NCI-H446 (cell line): ENCODE results near the gene WDR1.

Source experiments
- DNase-seq, 2 experiments: peaks; one replicate each; lab custom pipeline; 2025; lab: John Stamatoyannopoulos, UW

The WDR1 gene

DNA sequence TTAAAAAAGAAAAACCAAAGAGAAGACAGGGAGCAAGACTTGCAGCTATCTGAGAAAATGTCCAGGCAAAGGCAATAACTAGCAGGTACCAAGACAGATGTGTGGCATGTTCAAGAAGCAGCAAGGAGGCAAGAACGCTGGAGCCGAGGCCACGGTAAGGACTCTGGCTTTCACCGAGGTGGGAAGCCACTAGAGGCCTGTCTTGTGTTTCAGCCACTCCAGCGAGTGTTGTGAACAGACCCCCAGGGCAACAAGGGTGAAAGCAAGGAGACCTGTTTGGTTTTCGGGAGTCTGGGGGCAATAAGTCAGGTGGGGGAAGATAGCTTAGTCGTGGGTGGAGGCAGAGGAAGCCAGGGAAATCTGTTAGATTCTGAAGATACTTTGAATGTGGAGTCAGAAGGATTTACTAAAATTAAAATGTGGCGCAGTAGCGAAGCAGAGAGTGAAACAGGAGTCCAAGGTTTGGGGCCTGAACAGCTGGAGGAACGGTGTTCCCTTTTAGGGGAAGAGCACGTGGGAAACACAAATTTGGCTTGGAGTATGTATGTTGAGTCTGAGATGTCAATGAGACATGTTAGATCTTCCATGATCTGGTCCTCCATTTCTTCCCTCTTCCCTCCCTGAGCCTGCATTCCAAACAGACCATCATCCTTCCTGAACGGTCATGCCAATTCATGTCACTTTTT lies 3.1 kb downstream of the WDR1 start:
- DNase-seq = no peak

GRCh38 chr4:10112658-10113284 lies 3.8 kb downstream of the WDR1 start:
- DNase-seq = no peak

DNA sequence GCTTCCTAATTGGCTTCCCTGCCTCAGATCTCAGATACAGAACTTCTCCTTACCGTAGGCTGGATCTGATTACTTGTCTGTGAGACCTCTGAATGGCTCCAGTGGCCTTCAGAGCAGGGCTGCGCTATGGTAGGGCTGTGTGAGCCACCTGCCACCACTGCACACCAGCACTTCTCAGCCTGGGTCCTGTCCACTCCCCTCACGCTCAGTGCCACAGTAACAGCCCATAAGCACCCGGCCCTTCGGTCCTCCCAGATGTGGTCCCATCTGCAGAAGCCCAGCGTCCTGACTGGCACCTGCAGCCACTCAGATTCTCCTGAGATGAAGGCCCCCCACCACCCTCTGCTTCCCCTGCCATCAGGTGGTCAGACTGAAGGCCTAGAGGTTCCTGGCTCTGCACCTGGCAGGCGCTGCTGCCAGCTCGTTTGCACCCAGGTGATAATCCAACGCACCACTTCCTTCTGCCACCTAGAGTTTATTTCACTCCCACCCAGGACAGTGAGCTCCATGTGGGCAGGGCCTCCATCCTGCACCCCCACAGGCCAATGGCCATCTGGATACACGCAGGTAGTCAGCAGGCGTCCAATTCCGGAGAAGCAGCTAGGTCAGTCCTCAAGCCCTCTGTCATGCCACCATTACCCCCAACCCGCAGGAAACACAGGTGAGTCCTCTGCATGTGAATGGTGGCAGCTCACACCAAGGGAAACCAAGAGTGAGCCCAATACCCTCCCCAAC lies 5.4 kb downstream of the WDR1 start:
- DNase-seq = no peak

DNA sequence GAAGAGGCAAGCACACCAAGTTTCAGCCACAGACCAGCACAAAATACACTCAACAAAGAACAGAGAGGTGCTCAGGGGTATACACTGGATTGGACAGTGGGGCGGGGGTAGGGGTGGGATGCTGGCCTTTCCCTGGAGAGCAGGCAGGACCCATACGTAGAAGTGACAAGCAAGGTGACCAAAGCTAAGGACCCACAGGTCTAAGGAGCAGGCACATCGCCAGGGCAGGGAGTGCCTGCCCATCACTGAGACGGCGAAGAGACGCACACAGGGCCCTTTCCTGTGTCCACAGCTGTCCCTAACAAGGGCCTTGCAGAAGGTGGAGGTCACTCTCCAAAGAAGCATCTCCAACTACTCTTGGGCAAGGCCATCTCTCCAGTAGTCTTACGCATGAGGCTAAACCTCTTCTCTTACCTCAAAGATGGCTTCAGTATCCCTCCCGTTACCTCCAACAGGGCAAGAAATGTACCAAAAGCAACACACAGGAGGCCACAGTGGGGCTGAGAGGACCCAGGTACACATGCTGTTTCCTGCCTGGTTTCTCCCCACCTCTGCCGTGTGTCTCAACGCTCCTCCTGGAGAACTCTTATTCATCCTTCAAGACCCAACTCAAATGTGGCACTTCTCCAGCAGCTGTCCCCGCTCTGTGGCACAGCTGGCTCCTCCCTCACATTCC lies 6.5 kb downstream of the WDR1 start:
- no peak for DNase-seq

DNA sequence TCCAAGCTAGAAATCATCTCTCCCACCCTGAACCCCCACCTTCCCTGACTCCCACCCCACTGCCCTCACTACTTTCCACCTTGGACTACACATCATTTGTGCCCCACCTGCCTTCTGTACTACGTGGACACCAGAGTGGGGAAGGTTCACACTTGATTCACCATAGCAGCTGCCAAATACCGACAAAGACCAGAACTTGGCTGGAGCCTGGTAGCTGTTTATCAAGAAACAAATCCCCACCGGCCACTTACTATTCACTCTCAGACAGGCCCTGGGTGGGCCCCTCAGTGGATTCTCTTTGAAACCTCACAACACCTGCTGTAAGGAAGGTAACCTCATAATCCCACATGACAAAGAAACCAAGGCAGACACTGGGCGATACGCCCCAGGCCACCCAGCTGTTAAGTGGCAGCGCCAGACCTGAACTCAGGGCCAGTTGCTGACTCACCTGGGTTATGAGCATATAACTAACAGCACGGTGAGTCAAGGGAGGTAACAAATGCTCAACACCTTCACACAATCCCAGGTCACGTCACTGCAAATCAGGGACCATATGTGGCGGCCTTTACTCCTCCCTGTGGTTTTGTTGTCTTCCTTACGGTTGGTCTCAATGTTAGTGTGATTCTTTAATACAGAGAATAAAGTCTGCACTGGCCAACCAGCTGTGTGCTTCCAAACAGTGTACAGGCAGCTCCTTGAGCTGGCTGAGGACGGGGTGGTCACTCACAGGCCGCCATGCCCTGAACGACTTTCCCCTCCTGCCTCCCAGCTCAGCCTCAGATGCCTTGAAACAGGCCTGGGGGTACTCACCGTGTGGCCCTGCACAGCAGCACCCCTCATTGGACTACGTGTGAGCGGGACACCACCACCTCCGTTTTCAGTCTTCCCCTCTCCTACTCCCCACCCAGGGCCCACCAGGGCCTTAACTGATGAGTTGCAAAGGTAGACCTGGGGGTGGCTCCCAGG lies 7.5 kb downstream of the WDR1 start:
- no peak for DNase-seq

DNA sequence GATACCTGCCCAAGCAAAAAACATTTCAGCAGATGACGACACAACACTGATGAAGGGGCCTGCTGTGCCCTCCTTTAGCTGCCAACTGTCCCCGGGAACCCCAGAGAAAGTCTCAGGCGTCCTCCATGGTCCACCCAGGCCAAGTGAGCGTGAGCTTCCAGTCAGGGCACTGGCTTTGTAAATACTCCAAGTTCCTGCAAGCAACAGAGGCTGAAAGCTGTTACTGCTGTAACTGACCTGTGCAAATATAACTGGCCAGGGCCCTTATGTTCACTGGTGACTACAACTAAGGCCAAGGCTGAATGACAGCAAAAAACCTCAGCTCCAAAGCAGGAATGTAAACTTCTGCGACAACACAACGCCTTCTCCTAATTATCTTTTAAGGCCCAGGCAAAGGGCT lies 8.2 kb downstream of the WDR1 start:
- no peak for DNase-seq

DNA sequence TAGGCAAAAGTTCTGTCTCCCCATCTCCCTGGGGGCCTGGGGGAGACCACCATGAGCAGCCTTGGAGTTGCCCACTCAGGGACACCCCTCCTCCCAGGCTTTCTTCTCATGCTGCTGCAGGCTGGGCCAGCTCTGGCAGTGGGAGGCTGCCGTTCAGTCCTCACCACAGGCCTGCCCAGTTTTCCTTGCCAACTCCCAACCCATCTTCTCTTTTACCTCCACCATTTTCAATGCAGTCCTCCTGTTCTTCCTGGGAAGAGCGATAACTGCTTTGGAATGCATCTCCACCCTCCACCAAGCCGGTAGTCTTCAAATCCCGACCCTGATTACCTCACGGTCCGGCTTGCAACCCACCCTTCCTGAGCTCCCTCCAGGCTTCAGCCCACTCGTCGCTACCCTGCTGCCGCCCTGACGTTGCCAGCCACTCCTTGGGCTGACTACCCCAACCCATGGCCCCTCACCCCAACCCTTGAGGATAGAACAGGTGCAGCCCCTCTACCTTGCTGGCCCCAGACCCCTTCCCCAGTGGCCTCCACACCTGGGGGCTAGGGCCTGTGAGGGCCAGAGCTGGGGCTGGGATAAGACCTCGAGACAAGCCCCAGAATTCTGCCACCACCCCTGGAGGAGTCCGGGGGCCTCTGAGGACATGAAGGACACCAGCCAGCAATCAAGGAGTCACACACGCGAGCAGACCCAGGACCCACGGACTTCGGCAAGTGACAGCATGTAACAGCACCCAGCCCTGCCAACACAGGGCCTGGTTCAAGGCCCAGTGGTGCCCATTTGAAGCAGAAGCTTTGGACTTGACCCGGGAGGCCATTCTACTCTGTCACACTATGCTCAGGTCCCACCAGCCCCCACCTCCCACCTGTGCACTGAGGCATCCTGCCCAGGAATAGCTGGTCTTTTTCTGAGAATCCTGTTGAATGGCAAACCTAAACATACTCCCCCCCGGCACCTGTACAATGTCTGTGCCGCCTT lies 9.2 kb downstream of the WDR1 start:
- no peak for DNase-seq

- no peak for DNase-seq
Observed at GRCh38 chr4:10106421-10107039, 10.1 kb downstream of the WDR1 start.

GRCh38 chr4:10105920-10106319 lies 10.7 kb downstream of the WDR1 start:
- DNase-seq = no peak

GRCh38 chr4:10105421-10105820 lies 11.2 kb downstream of the WDR1 start:
- no peak for DNase-seq

GRCh38 chr4:10104991-10105276 lies 11.7 kb downstream of the WDR1 start:
- no peak for DNase-seq

GRCh38 chr4:10104211-10104990 lies 12.2 kb downstream of the WDR1 start:
- DNase-seq = no peak

DNA sequence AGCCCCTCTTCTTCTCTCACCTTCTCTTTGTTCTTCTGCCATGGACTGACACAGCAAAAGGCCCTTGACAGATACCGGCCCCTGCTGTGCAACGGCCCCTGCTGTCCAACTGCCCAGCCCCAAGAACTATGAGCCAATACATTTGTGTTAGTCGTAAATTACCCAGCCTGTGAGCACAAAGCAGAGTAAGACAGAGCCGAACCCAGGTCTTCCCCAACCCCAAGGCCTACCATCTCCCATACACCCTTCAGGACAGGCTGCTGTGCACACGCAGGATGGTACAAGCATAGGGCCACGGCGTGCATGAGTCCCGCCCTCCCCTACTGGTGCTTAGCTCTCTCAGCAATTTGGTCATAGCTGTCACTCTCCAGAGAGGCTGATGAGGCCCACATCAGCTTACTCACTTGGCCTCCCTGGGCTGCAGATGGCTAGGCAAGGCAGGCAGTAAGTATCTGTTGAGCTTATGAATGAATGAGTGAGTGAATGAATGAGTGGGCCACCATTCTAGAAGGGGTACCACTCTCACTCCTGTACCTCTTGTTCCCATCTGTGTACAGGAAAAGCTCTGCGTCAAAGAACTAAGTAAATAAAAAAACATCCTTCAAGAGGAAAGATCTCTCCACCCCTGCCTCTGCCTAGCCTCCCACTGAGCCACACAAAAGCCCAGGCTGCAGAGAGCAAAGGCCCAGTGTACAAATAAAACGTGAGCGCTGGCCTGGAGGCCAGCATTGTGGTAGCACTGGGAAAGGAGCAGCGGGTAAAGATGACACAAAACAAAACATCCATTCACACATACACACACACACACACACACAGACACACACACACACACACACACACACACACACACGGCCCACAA lies 13.9 kb downstream of the WDR1 start:
- no peak for DNase-seq

DNA sequence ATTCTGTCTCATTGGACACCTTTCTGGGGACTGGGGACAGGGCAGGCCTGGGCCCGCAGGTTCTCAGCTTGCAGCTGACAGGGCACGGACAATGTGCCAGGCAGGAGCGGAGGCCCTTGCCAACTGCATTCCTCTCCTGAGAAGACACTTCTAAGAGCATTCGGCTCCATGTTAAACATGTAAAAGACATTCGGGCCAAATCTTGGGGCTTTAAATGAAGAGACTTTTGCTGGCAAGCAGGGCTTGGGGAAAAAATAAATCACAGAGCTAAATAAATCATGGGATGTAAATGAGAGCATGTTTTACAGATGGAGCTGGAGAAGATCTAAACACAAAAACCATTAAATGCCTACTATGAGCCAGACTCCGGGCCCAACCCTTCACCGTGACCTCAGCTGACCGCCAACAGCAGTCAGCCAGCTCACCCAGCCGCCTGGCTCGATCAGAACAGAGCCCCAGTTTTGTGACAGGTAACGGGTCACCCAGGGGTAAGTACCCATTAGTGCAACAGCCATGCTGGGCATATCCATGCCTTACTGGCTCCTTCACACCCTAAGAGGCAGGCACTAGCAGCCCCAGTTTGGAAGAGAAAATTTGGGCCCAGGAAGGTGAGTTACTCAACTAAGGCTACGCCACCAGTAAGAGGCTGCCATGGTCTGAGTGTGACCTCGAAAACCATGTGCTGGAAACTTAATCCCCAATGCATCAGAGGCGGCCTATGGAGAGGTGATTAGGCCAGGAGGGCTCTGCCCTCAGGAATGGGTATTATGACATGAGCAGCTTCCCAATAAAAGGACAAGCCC lies 14.7 kb downstream of the WDR1 start:
- no peak for DNase-seq

DNA sequence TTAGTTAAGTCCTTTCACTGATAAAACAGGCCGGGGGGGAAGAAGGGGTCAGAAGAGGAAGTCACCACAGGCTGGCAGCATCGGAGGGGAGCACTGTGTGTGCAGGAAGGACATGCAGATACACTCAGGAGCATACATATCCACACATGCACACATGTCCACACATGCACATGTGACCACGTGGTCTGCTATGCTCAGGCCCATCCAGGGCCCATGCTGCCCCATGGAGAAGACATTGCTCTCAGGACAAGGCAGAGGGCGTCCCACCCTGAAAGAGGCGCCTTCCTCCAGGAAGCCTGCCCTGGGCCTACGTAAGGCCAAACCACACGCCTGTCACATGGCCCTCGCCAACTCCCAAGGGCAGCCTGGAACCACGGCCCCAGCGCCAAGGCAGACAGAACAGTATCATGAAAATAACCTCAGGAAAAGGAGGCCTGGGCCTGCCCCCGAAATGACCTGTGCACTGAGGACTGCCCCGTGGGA lies 15.8 kb downstream of the WDR1 start:
- no peak for DNase-seq

DNA sequence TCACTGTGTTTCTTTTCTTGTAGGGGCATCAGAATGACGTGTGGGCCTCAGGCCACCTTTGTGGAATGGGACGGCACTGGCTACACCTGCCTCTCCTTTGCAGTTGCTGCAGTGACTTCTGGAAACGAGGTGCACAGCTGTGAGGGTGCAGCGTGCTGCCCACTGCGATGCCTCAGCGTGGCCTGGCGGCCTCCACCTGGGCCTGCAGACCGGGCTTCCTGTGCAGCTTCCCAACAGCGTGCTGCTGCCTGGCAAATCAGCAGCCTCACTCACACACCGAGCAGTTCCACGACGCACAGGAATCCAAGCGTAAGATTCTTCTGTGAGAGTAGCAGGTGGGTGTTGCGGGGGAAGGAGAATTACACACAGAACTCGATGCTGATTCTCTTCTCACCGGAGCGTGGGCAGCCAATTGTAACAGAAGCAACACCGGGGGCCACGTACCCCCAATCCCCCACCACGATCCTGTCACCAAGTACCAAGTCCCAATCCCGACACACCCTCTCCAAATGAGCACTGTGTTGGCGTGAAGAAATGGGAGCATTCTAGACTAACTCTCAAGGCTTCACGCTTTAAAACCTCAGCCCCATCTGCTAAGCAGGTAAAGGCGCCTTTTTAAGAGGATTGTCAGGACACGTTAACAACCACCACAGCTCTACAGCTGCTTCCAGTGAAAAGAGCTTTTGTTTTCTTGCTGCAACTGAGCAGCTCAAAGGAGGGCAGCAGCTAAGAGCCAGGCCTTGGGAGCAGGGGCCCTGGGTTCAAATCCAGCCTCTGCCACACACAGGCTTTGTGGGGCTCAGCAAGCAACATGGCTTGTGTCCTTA lies 16.9 kb downstream of the WDR1 start:
- no peak for DNase-seq

GRCh38 chr4:10098780-10099160 lies 17.8 kb downstream of the WDR1 start:
- DNase-seq = no peak
